Adrenal gland (tissue), 5 donors: ENCODE results near the gene MAP2K6.

Experiments
- POLR2A ChIP-seq, 2 donors: fragments of 450-650 bp; IDR thresholded peaks; one replicate each; pipeline ENCODE4 v1.6.1; 2017; ENCODE audit warnings: antibody characterized with exemption in 2 of 2, mild to moderate bottlenecking in 2 of 2, moderate library complexity in 1 of 2
- TF ChIP-seq, protein P1 (sequence below), 6 experiments: fragments of 450-650 bp in 4 of 6; fragments of 200-600 bp in 2 of 6; sonication (generic) in 1 of 6; IDR thresholded peaks; 1 replicate in 5 of 6; 2 replicates in 1 of 6; pipeline versions ENCODE4 v1.5.1 to v1.8.0; 2016 to 2021; ENCODE audit warnings: antibody characterized with exemption in 6 of 6, mild to moderate bottlenecking in 2 of 6, moderate library complexity in 1 of 6
- donor health status: DM: no; HTN: no; CAD: no.

- TF ChIP-seq, protein P1, sequence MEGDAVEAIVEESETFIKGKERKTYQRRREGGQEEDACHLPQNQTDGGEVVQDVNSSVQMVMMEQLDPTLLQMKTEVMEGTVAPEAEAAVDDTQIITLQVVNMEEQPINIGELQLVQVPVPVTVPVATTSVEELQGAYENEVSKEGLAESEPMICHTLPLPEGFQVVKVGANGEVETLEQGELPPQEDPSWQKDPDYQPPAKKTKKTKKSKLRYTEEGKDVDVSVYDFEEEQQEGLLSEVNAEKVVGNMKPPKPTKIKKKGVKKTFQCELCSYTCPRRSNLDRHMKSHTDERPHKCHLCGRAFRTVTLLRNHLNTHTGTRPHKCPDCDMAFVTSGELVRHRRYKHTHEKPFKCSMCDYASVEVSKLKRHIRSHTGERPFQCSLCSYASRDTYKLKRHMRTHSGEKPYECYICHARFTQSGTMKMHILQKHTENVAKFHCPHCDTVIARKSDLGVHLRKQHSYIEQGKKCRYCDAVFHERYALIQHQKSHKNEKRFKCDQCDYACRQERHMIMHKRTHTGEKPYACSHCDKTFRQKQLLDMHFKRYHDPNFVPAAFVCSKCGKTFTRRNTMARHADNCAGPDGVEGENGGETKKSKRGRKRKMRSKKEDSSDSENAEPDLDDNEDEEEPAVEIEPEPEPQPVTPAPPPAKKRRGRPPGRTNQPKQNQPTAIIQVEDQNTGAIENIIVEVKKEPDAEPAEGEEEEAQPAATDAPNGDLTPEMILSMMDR (IDR thresholded peaks at IDR 0.05), result no peak
- no peak for TF ChIP-seq POLR2A (IDR thresholded peaks at IDR 0.05)
Measured at GRCh38 chr17:69485251-69485661, 70.8 kb downstream of the MAP2K6 start.
